ENCODE results near the gene CFAP99. TPM values are rescaled to one million over a fixed set of nuclear protein-coding genes. Genes with fewer than 3 reads are reported as not detected.

Gene CFAP99
- total RNA-seq, 2 donors from 2014 or later: not detected

GRCh38 chr4:2492970-2493369 is 74.2 kb downstream of the CFAP99 start:
- Histone ChIP-seq H3K27ac (no peak overlapping the region), H3K4me1 (peaks cover 0 to 47% of the 10 kb centered on the region in 2 donors), H3K9me3 (no peaks in the 10 kb centered on the region), H3K27me3 (no peaks in the 10 kb centered on the region), H3K4me3 (no peak overlapping the region), H3K36me3 (peaks cover 42% of the 10 kb centered on the region)
- TF ChIP-seq CTCF (IDR thresholded peaks at IDR 0.05): no peak
- no peak for DNase-seq (ENCODE audit: low spot score)

- no peak for DNase-seq (ENCODE audit: low spot score)
- peaks cover 0 to 37% of the 10 kb centered on the region in 2 donors for H3K4me1 ChIP-seq
- H3K4me3 ChIP-seq: no peak overlapping the region
- TF ChIP-seq CTCF (IDR thresholded peaks at IDR 0.05): no peak
- no peaks in the 10 kb centered on the region for H3K27me3 ChIP-seq
- peaks cover 63% of the 10 kb centered on the region for H3K36me3 ChIP-seq
- no peak overlapping the region for H3K27ac ChIP-seq
- no peaks in the 10 kb centered on the region for H3K9me3 ChIP-seq
Observed at GRCh38 chr4:2494992-2495391, 76.2 kb downstream of the CFAP99 start.

- Histone ChIP-seq H3K36me3 (peaks cover 63% of the 10 kb centered on the region), H3K27ac (no peak overlapping the region), H3K9me3 (no peaks in the 10 kb centered on the region), H3K27me3 (no peaks in the 10 kb centered on the region), H3K4me1 (peaks cover 0 to 31% of the 10 kb centered on the region in 2 donors), H3K4me3 (no peak overlapping the region)
- no peak for TF ChIP-seq CTCF (IDR thresholded peaks at IDR 0.05)
- no peak for DNase-seq (ENCODE audit: low spot score)
Observed at GRCh38 chr4:2497324-2497723, 78.6 kb downstream of the CFAP99 start.

- TF ChIP-seq CTCF (IDR thresholded peaks at IDR 0.05): no peak
- Histone ChIP-seq H3K4me1 (peaks cover 0 to 31% of the 10 kb centered on the region in 2 donors), H3K9me3 (no peaks in the 10 kb centered on the region), H3K36me3 (peaks cover 57% of the 10 kb centered on the region), H3K4me3 (no peak overlapping the region), H3K27me3 (no peaks in the 10 kb centered on the region), H3K27ac (no peak overlapping the region)
- DNase-seq (ENCODE audit: low spot score): no peak
Observed at GRCh38 chr4:2497931-2498330, 79.2 kb downstream of the CFAP99 start.

GRCh38 chr4:2500547-2500946 is 81.8 kb downstream of the CFAP99 start:
- TF ChIP-seq CTCF (IDR thresholded peaks at IDR 0.05): no peak
- peaks cover 0 to 9% of the 10 kb centered on the region in 2 donors for H3K4me1 ChIP-seq

GRCh38 chr4:2501034-2501594 is 82.4 kb downstream of the CFAP99 start:
- no peaks in the 10 kb centered on the region for H3K9me3 ChIP-seq
- H3K4me1 ChIP-seq: peaks cover 0 to 4% of the 10 kb centered on the region in 2 donors
- no peak overlapping the region for H3K27ac ChIP-seq
- peaks cover 54% of the 10 kb centered on the region for H3K36me3 ChIP-seq
- H3K27me3 ChIP-seq: no peaks in the 10 kb centered on the region
- DNase-seq (ENCODE audit: low spot score): no peak
- TF ChIP-seq CTCF (IDR thresholded peaks at IDR 0.05): no peak
- H3K4me3 ChIP-seq: no peak overlapping the region

More at GRCh38 chr4:2500547-2500946, 81.8 kb downstream of the CFAP99 start:
- H3K4me3 ChIP-seq: no peak overlapping the region
- H3K27me3 ChIP-seq: no peaks in the 10 kb centered on the region
- DNase-seq (ENCODE audit: low spot score): no peak
- no peaks in the 10 kb centered on the region for H3K9me3 ChIP-seq
- H3K27ac ChIP-seq: no peak overlapping the region
- H3K36me3 ChIP-seq: peaks cover 54% of the 10 kb centered on the region
